ENCODE results near the gene EEF1B2.

DNA sequence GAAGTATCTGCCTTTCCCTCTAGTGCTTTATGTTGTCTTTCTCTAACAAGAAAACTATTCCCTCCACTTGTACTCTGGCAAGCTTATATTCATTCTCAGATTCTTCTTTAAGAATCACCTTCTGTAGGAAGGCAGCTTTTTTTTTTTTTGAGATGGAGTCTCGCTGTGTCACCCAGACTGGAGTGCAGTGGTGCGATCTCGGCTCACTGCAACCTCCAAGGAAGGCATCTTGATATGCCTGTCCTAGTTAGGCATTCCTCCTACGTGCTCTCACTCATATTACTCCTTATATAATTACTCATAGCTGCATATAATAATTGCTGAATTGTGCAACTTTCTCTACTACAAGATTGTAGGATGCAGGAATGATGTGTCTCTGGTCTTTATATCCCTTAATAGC lies 16.2 kb upstream of the EEF1B2 start:
- TF ChIP-seq EP300 (IDR thresholded peaks at IDR 0.05) = no peak
- TF ChIP-seq, protein P1, sequence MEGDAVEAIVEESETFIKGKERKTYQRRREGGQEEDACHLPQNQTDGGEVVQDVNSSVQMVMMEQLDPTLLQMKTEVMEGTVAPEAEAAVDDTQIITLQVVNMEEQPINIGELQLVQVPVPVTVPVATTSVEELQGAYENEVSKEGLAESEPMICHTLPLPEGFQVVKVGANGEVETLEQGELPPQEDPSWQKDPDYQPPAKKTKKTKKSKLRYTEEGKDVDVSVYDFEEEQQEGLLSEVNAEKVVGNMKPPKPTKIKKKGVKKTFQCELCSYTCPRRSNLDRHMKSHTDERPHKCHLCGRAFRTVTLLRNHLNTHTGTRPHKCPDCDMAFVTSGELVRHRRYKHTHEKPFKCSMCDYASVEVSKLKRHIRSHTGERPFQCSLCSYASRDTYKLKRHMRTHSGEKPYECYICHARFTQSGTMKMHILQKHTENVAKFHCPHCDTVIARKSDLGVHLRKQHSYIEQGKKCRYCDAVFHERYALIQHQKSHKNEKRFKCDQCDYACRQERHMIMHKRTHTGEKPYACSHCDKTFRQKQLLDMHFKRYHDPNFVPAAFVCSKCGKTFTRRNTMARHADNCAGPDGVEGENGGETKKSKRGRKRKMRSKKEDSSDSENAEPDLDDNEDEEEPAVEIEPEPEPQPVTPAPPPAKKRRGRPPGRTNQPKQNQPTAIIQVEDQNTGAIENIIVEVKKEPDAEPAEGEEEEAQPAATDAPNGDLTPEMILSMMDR (IDR thresholded peaks at IDR 0.05) = no peak
- TF ChIP-seq POLR2AphosphoS5 (IDR thresholded peaks at IDR 0.05) = no peak

Data from sigmoid colon (tissue), 4 donors.